ENCODE results near the gene ADARB2. TPM values are rescaled to one million over a fixed set of nuclear protein-coding genes. Genes with fewer than 3 reads are reported as not detected.

Gene ADARB2
- total RNA-seq, 1 donor from 2014 or later = 0.08 TPM

DNA sequence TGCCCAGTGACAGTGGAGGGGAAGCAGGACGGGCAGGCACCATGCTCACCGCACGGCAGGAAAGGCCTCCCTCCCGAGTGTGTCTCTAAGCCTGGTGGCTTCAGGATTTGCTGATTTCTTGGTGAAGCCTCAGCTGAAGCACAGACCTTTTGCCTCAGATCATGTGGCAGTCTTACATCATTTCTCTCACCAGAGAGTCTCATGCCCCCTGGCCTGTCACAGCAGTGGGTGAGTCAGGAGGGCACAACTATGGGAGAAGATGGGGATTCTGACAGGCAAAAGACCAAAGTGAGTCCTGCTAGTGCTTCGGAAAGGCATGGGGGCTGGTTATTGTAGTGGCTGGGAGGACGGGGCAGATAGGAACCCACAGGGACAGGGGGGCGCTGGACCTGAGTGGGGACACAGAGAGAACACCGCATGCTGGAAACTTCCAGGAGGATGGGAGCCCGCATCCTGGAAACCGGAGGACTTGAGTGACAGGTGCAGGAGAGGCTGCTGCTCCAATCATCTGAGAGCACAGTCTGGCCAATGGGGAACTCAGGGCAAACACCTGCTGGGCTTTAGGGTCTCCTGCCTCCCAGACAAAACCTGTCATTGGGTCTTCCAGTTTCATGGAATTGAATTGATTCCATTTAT, 166.8 kb downstream of the ADARB2 start:
- Histone ChIP-seq H3K27me3 (ENCODE audit: control insufficient read depth, insufficient read depth, low read length) (no peaks in the 10 kb centered on the region), H3K4me3 (ENCODE audit: low read depth, low read length) (no peak overlapping the region), H3K36me3 (ENCODE audit: control insufficient read depth, insufficient read depth, low read length) (no peaks in the 10 kb centered on the region)
- no peak for TF ChIP-seq CTCF (IDR thresholded peaks at IDR 0.05; ENCODE audit: insufficient read depth, low read length, poor library complexity, severe bottlenecking)
- DNase-seq (ENCODE audit: low read depth) = no peak

DNA sequence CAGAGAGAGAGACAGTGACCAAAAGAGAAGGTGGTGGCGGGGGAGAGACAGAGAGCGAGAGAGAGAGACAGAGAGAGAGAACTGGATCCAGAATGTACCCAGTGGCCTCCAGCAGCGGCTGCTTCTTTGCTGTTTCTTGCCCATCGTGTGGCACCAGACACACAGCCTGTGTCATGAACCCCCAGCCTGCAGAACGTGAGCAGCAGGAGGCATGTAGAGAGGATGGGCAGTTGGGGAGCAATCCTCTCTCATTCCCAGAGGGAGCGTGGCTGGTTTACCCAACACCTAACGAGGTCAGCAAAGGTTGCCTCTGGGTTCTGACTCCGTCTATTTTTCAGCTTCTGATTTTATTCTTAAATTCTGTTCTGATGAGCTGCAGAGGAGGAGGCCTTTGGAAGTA, 168.1 kb downstream of the ADARB2 start:
- no peaks in the 10 kb centered on the region for H3K27me3 ChIP-seq (ENCODE audit: control insufficient read depth, insufficient read depth, low read length)
- DNase-seq (ENCODE audit: low read depth) = no peak
- TF ChIP-seq CTCF (IDR thresholded peaks at IDR 0.05; ENCODE audit: insufficient read depth, low read length, poor library complexity, severe bottlenecking) = no peak
- no peaks in the 10 kb centered on the region for H3K36me3 ChIP-seq (ENCODE audit: control insufficient read depth, insufficient read depth, low read length)
- no peak overlapping the region for H3K4me3 ChIP-seq (ENCODE audit: low read depth, low read length)

DNA sequence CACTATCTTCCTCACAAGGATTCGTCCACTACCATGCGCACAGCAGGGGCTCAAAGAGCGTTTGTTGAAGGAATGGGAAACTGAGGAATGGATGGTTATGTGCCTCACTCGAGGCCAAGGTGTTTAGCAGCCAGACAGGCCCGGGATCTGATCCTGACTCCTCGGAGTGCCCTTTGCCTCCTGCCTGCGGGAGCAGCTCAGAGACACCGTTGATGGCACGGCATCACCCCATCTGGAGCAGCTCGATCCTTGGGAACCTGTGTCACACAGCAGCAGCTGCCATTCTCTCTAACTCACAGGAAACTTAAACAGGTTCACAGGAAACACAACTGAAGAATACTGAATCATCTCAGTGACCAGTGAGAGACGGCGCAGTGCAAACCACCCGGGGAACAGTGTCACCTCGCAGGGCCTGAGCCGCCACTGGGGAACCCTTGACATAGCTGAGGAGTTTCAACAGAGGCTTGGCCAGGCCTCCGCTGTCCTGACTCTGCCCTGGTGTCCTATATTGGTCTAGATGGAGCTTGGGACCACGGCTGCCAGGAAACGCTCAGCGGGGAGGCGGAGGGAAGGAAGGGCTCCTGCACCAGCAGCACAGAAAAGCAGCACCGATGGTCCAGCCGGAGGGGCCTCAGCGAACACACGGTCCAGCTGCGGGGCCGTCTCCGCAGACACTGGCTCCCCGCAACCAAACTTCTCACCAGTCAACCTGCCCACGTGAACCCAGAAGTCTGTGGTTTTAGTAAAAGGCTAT, 169.4 kb downstream of the ADARB2 start:
- TF ChIP-seq CTCF (IDR thresholded peaks at IDR 0.05; ENCODE audit: insufficient read depth, low read length, poor library complexity, severe bottlenecking) = no peak
- DNase-seq (ENCODE audit: low read depth) = no peak
- H3K27me3 ChIP-seq (ENCODE audit: control insufficient read depth, insufficient read depth, low read length) = no peaks in the 10 kb centered on the region
- no peak overlapping the region for H3K4me3 ChIP-seq (ENCODE audit: low read depth, low read length)
- no peaks in the 10 kb centered on the region for H3K36me3 ChIP-seq (ENCODE audit: control insufficient read depth, insufficient read depth, low read length)

DNA sequence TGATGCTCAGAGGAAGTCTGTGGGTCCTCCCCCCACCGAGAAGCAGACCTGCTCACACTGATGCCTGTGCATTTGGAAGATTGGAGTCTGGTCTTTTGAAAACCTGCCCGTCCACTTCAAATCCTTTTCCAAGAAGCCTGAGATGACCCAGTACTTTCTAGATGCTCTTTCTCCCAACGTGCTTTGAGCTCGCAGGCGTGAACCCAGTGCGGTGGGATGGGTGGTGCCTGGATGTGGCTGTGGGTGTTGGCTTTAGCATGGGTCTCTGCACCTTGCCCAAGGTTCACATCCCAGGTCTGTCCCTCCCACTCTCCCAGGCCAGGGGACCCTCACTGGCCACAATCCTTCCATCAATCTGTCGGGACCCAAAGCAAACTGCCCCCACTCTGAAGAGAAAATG, 170.2 kb downstream of the ADARB2 start:
- DNase-seq (ENCODE audit: low read depth) = no peak
- TF ChIP-seq CTCF (IDR thresholded peaks at IDR 0.05; ENCODE audit: insufficient read depth, low read length, poor library complexity, severe bottlenecking) = no peak
- no peak overlapping the region for H3K4me3 ChIP-seq (ENCODE audit: low read depth, low read length)
- no peaks in the 10 kb centered on the region for H3K36me3 ChIP-seq (ENCODE audit: control insufficient read depth, insufficient read depth, low read length)
- no peaks in the 10 kb centered on the region for H3K27me3 ChIP-seq (ENCODE audit: control insufficient read depth, insufficient read depth, low read length)

GRCh38 chr10:1564791-1565190, 172.5 kb downstream of the ADARB2 start:
- no peaks in the 10 kb centered on the region for H3K36me3 ChIP-seq (ENCODE audit: control insufficient read depth, insufficient read depth, low read length)
- no peaks in the 10 kb centered on the region for H3K27me3 ChIP-seq (ENCODE audit: control insufficient read depth, insufficient read depth, low read length)
- no peak for DNase-seq (ENCODE audit: low read depth)
- TF ChIP-seq CTCF (IDR thresholded peaks at IDR 0.05; ENCODE audit: insufficient read depth, low read length, poor library complexity, severe bottlenecking) = no peak
- H3K4me3 ChIP-seq (ENCODE audit: low read depth, low read length) = no peak overlapping the region

All from kidney epithelial cell (primary cell).